ENCODE measurements around the gene CSF3R. TPM values are rescaled to one million over a fixed set of nuclear protein-coding genes. Genes with fewer than 3 reads are reported as not detected.
A peak's percentile ranks its signal among the peaks of the same experiment; 100 is the strongest.

The CSF3R gene
- total and polyA plus RNA-seq, 4 donors = 129 to 705 (median 207) TPM

GRCh38 chr1:36466370-36467026 is 16.2 kb downstream of the CSF3R start:
- 86 to 89% methylated on average over 12 of the region's 12 CpGs for WGBS, 2 donors
- Histone ChIP-seq H3K9ac (ENCODE audit: insufficient read depth in 1 of 2, low read length in 2 of 2) (no peak overlapping the region), H3K9me3 (ENCODE audit: control insufficient read depth in 4 of 4, insufficient read depth in 3 of 4, low read length in 3 of 4) (no peaks in the 10 kb centered on the region), H3K27me3 (ENCODE audit: control insufficient read depth in 3 of 3, insufficient read depth in 3 of 3, low read length in 2 of 3) (no peaks in the 10 kb centered on the region), H3K4me1 (ENCODE audit: control insufficient read depth in 5 of 5, insufficient read depth in 5 of 5, low read length in 5 of 5) (peaks cover 0 to 12% (median 3%) of the 10 kb centered on the region in 5 donors), H3K36me3 (ENCODE audit: control insufficient read depth in 4 of 4, insufficient read depth in 4 of 4, low read length in 4 of 4) (peaks cover 3 to 7% (median 5%) of the 10 kb centered on the region in 4 donors), H3K4me3 (no peak overlapping the region), H3K27ac (ENCODE audit: low read depth in 1 of 2, low read length in 1 of 2) (no peak overlapping the region)
- ATAC-seq (ENCODE audit: insufficient read depth, low FRiP score) (no peak), DNase-seq (no peak)
- TF ChIP-seq CTCF (IDR thresholded peaks at IDR 0.05; ENCODE audit: control extremely low read depth, extremely low read depth) = no peak

GRCh38 chr1:36465731-36466369 is 16.9 kb downstream of the CSF3R start:
- peaks cover 0 to 12% (median 3%) of the 10 kb centered on the region in 5 donors for H3K4me1 ChIP-seq (ENCODE audit: control insufficient read depth in 5 of 5, insufficient read depth in 5 of 5, low read length in 5 of 5)
- H3K9ac ChIP-seq (ENCODE audit: insufficient read depth in 1 of 2, low read length in 2 of 2) = no peak overlapping the region
- TF ChIP-seq CTCF (IDR thresholded peaks at IDR 0.05; ENCODE audit: control extremely low read depth, extremely low read depth) = no peak
- no peaks in the 10 kb centered on the region for H3K9me3 ChIP-seq (ENCODE audit: control insufficient read depth in 4 of 4, insufficient read depth in 3 of 4, low read length in 3 of 4)
- ATAC-seq (ENCODE audit: insufficient read depth, low FRiP score) (no peak), DNase-seq (no peak)
- no peak overlapping the region for H3K4me3 ChIP-seq
- peaks cover 4 to 14% (median 9%) of the 10 kb centered on the region in 4 donors for H3K36me3 ChIP-seq (ENCODE audit: control insufficient read depth in 4 of 4, insufficient read depth in 4 of 4, low read length in 4 of 4)
- no peak overlapping the region for H3K27ac ChIP-seq (ENCODE audit: low read depth in 1 of 2, low read length in 1 of 2)
- no peaks in the 10 kb centered on the region for H3K27me3 ChIP-seq (ENCODE audit: control insufficient read depth in 3 of 3, insufficient read depth in 3 of 3, low read length in 2 of 3)
- WGBS, 2 donors = 65 to 73% methylated on average over 4 of the region's 4 CpGs

GRCh38 chr1:36464605-36465393 is 17.9 kb downstream of the CSF3R start:
- H3K36me3 ChIP-seq (ENCODE audit: control insufficient read depth in 4 of 4, insufficient read depth in 4 of 4, low read length in 4 of 4) = peaks cover 7 to 19% (median 13%) of the 10 kb centered on the region in 4 donors
- WGBS, 2 donors = 31 to 34% methylated on average over 13 of the region's 13 CpGs

More at GRCh38 chr1:36464605-36465393, 17.9 kb downstream of the CSF3R start:
- H3K9me3 ChIP-seq (ENCODE audit: control insufficient read depth in 4 of 4, insufficient read depth in 3 of 4, low read length in 3 of 4) = no peaks in the 10 kb centered on the region
- TF ChIP-seq CTCF (IDR thresholded peaks at IDR 0.05; ENCODE audit: control extremely low read depth, extremely low read depth) = no peak
- H3K4me1 ChIP-seq (ENCODE audit: control insufficient read depth in 5 of 5, insufficient read depth in 5 of 5, low read length in 5 of 5) = peaks cover 0 to 12% (median 3%) of the 10 kb centered on the region in 5 donors
- H3K27ac ChIP-seq (ENCODE audit: low read depth in 1 of 2, low read length in 1 of 2) = peak overlapping the region; percentile 76 to 95
- H3K27me3 ChIP-seq (ENCODE audit: control insufficient read depth in 3 of 3, insufficient read depth in 3 of 3, low read length in 2 of 3) = no peaks in the 10 kb centered on the region
- H3K4me3 ChIP-seq = peak overlapping the region; percentile 77
- peak overlapping the region; percentile 64 to 80 for H3K9ac ChIP-seq (ENCODE audit: insufficient read depth in 1 of 2, low read length in 2 of 2)
- DNase-seq = peak in 2 of 3 donors; percentile 31 to 32
- ATAC-seq (ENCODE audit: insufficient read depth, low FRiP score) = peak; percentile 50
